Kidney tubule cell (primary cell): ENCODE data around the gene SCAND1.
A peak's percentile ranks its signal among the peaks of the same experiment; 100 is the strongest.
"Not testable (repeated sequence)": the region's sequence is repeated elsewhere in the genome, so short reads cannot be mapped to it uniquely, and the experiment has no call there.

Experiments used
- DNase-seq: peaks from one replicate; pipeline ENCODE4 v3.0.0-alpha.2; 2018; ENCODE audit warnings: low spot score

SCAND1 gene

DNA sequence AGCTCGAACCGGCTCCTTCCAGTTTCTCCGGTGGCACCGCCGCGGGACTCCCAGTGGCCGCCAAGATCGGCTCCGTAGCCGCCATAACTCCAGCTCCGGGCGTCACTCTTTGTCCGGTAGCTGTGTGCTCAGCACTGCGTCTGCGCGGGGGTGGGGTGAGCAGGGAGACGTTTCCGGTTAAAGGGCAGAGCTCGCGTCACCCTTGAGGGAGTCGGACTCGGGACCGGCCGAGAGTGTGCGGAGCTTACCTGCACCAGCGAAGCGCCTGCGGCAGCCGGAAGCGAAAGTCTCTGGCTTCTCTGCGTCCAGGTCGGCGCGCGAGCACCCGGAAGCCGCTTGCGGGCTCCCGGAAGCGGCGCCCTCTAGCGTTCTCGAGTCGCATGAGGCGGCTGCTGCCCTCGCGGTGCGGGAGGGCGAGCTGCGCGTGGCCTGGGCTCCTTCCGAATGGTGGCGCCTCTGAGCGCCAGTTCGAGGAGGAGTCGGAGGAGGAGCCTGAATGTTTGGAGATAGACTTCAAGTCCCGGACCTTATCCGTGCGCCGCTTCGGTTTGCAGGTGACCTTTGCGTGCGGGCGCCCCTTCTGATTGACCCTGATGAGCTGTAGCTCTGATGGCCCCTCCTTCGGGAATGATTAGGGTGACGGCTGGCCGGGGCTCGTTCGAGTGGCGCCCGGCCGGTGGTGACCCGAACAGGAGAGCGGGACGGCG lies at the start of gene SCAND1:
SCAND1 (minus strand) TSS at position 303 of the 707 bp plus-strand sequence; CDS start at position 85, 218 bp downstream.
- DNase-seq, result peak; percentile 99

DNA sequence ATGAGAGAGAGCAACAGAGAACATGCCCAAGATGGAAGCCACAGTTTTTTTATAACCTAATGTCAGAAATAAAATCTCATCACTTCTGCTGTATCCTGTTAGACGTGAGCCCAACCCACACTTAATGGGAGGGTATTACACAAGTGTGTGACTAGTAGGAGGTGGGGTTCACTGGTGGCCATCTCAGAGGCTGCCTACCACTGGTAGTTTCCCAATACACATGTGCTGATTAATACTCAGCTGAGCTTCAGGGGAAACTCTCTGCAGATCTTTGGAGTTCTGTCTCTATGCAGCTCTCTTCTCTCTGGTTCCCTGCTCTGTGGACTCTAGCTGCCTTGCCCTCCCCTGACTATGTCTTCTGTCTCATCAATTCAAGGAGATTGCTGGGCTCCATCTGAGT lies 49.7 kb upstream of the SCAND1 start:
- DNase-seq, result no peak

DNA sequence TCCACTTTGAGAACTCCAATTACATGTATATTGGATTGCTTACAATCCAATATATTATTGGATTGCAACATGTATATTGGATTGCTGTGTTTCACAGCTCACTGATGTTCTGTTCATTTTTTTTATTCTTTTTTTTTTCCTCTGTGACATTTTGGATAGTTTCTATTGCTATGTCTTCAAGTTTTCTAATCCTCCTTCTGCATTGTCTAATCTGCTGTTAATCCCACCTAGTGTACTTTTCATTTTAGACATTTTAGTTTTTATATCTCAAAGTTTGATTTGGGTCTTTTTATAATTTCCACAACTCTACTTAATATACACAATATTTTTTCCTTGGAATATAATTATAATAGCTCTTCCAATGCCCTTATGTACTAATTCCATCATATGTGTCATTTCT lies 48.6 kb upstream of the SCAND1 start:
- no peak for DNase-seq

DNA sequence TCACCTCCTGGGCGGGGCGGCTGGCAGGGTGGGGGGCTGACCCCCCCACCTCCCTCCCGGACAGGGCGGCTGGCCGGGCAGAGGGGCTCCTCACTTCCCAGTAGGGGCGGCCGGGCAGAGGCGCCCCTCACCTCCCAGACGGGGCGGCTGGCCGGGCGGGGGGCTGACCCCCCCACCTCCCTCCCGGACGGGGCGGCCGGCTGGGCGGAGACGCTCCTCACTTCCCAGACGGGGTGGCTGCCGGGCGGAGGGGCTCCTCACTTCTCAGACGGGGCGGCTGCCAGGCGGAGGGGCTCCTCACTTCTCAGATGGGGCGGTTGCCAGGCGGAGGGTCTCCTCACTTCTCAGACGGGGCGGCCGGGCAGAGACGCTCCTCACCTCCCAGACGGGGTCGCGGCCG lies 47.0 kb upstream of the SCAND1 start:
- DNase-seq, result not testable (repeated sequence)

DNA sequence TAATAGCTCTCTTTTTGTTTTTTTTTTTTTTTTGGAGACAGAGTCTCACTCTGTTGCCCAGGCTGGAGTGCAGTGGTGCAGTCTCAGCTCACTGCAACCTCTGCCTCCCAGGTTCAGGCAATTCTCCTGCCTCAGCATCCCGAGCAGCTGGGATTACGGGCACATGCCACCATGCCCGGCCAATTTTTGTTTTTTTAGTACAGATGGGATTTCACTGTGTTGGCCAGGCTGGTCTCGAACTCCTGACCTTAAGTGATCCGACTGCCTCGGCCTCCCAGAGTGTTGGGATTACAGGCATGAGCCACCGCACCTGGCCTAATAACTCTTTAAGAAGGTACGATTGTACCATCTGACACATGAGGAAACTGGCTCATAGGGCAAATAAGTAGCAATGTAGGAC lies 42.2 kb upstream of the SCAND1 start:
- DNase-seq, result not testable (repeated sequence)

DNA sequence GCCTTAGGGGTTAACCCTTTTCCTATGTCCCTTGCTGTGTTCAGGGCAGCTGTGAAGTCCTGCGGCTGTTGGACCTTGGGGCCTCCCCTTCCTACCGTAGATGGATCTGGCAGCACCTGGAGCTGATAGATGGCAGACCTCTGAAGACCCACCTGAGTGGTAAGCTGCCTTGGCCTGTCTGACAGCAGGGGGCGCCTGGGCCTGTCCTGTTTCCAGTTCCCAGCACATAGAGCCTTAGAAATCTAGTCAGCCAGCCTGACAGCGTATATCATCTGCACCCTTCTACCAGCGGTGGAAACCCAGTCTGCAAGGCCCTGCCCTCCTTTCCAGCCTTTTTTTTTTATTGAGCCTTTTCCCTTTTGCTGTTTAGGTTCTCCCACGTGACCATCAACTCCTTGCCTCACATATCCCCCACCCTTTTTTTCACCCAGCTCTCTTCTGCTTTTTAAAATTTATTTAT lies 40.7 kb upstream of the SCAND1 start:
- DNase-seq, result peak; percentile 85

DNA sequence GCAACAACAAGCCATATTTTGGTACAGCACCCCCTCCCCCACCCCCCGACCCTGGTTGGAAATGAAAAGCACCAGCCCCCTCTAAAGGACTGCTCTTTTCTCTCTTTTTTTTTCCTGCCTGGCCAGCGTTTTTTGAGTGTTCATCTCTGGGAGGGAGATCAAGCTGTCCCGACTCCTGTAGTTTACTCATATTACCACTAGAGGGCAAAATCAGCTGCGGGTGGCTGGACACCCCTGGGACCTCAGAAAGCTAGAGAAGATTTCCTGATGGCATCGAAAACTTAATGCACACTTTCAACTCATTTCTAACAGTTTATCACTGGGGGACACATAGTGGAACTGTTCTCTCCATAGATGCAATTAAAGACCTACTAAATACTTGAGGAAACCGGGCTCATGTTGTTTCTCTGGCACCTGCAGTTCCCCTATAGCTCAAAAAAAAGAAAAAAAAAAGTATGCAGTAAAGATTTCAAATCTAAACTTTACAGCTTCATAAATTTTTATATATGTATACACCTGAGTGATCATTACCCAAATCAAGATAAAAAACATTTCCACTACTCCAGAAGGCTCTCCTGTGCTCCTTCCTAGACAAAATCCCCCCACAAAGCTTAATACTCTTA lies 38.5 kb upstream of the SCAND1 start:
- DNase-seq, result peak; percentile 70

DNA sequence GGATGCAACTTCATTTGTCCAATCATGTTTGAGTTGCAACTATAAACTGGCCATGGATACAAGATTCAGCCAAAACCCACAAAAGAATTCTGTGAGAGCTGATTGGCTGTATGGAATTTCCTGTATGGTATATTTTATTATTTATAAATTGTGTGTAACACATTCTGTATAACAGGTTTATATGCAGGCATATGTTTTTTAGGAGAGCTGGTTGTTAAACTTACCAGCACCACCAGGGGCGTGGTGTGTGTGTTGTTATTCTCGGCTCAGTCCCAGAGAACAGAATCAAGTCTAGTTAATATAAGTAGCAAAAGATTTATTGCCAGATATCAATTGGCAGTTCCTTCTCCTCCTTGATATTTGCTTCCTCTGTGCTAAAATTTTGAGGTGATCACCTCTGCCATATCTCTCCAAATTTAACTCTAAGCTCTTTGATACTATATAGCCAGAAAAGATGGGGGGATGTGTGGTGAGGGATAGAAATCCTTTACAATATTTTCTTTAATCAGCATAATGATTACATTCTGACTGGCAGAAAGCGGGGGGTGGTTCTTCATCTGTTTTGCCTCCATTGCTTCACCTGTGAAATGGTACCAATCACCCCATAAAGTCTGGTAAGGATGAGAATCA lies 37.0 kb upstream of the SCAND1 start:
- DNase-seq, result peak; percentile 31

DNA sequence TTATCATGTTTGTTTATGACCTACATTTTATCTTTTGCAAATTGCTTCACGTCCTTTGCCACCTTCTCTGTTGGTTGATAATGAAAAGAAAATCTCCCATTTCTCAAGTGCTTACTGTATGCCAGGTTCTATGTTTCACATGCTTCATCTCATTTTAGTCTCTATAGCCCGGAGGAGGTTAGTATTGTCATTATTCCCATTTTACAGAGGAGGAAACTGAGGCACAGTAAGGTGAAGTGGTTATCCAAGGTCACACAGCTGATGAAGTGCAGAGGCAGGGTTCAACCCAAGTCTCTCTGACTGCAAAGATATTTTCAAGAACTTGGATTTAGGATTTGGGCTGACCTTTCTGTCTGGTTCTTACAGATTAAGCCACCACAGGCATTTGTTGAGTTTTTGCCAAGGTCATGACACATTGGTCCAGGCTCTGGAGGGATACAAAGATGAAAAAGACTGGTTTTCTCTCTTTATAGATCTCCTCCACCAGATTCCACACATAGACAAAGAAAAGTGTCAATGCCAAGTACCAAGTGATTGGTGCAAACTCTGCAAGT lies 34.7 kb upstream of the SCAND1 start:
- no peak for DNase-seq

DNA sequence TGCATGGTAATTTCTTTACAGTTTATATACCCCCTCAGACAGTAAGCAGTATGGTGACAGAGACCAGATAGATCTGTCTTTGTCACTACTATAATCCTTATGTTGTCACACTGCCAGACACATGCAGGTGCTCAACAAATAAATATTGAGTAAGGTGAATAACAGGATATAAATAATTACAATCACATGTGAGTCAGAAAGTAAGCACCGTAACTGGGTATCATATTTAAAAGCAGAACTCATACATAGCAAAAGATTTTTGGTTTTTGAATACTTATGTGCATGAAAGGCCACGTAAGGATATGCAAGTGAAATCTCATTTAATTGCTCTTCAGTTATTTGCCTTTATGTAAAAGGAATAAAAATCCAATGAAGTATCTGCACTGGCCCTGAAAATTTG lies 31.5 kb upstream of the SCAND1 start:
- no peak for DNase-seq

DNA sequence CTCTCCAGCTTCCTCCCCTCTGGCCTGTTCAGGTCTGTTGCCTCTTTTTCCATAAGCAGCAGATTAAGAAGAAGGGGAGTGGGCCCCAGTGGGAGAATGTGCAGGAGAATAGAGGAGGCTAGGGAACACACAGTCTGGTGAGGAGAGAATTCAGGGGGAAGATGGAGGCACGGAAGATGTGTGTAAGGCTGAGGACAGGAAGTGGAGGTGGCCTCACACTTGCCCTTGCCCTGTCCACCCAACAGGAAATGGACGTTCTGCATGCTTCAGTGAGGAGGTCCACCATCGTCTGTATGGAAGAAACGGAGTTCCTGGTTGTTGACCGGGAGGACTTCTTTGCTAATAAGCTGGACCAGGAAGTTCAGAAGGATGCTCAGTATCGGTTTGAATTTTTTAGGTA lies 30.1 kb upstream of the SCAND1 start:
- DNase-seq, result no peak

DNA sequence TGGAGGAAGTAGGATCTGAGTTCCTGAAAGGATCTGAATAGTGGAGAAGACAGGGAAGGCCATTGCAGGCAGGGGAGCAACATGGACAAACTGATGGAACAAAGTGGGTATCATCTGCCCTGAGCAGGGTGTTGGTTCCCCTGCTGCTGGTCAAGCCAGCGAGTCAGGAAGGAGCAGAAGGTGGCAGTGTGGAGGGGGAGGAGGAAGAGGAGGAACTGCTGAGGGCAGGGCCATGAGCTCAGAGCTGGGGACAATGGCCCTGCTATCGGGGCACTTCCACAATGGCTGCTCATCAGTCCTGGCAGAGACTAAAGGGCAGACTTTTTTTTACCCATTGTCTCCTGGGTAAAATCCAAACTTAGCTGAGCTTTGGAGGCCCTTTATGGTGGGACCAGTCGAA lies 27.7 kb upstream of the SCAND1 start:
- DNase-seq, result no peak

DNA sequence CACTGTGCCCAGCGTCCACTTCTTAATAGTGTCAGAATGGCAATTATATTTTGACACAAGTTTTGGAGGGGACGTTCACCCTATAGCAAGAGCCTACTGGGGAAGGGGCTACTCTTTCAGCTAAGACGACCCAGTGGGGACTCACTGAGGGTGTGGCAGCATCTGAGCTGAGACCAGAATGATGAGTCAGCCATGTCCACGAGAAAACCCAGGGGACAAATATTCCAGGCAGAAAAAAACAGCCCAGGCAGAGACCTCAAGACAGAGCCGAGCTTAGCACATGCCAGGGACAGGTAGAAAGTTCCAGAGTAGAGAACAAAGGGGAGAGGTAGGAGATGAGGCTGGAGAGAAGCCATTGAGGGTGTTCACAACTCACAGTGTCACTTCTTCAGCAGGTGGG lies 25.2 kb upstream of the SCAND1 start:
- DNase-seq, result no peak

DNA sequence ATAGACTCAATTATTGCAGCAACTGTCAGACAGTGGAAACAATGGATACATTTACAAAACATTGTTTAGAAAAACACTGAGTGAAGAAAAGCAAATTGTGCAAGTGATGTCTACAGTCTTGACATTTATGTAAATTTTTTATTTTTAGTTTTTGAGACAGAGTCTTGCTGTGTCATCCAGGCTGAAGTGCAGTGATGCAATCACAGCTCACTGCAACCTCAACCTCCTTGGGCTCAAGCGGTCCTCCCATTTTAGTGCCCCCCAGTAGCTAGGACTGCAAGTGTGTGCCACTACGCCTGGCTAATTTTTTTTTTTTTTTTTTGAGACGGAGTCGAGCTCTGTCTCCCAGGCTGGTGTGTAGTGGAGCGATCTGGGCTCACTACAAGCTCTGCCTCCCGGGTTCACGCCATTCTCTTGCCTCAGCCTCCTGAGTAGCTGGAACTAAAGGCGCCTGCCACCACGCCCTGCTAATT lies 23.8 kb upstream of the SCAND1 start:
- DNase-seq, result no peak

DNA sequence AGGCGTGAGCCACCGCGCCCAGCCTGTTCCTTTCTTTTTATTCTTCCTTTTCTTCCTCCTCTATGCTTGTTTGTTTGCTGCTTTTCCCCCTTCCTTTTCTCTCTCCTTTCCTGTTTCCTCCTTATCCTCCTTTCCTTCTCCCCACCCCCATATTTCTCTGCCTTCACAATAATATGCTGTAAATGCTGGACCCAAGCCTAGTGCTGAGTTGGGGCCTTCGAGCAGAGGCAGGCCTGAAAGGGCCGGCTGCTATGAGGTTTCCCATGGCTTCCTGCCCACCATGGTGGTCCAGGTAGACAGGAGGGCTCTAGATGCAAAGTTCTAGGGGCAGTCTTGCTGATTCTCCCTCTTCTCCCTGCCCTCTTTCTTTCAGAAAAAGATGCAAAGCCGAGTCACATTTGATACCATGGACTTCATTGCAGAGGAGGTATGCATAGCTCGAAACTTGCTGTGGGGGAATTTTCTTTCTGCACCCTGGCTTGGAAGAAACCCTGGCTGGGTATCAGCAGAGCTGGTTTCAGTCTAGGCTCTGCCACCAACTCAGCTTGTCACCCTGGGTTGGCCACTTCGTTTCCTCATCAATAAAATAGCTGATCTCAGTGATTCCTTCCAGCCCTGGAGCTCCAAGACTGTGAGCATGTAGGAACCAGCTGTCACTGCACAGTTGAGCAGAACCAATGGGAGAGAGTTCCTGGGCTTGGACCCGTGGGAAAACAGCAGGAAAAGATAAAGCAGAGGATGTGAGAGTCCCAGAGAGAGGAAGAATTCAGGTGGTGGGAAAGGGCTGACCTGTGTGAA lies 21.5 kb upstream of the SCAND1 start:
- DNase-seq, result no peak

DNA sequence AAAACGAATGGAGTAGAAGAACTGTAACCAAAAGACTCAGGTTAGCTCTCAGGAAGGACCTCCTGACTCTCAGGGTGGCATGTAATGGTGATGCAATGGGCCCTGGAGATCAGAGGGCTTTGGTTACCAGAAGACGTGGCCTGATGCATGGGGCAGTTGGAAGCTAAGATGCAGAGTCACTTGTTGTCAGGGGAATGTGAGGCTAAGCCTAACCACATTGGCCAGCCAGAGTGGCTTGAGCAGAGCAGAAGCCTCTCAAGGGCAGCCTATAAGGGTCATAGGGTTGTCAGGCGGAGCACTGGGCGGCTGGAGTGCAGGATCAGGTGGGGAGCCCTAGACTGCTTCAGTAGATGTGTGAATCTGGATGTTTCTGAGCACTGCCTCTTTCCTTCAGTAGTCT lies 20.0 kb upstream of the SCAND1 start:
- no peak for DNase-seq

DNA sequence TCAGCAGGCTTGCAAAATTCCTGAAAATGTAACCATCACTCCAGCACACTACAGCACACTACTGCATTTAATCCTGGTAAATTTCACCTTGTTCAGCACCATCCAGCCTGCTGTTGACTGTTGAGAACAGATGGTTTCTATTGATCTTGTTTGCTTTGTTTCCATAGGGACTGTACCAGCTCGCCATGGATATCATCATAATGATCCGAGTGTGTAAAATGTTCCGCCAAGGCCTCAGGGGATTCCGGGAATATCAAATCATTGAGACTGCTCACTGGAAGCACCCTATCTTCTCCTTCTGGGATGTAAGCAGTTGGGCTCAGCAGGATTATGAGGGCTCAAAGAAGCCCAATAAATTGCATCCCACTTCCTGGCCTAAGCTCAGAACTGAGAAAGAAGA lies 18.2 kb upstream of the SCAND1 start:
- no peak for DNase-seq

DNA sequence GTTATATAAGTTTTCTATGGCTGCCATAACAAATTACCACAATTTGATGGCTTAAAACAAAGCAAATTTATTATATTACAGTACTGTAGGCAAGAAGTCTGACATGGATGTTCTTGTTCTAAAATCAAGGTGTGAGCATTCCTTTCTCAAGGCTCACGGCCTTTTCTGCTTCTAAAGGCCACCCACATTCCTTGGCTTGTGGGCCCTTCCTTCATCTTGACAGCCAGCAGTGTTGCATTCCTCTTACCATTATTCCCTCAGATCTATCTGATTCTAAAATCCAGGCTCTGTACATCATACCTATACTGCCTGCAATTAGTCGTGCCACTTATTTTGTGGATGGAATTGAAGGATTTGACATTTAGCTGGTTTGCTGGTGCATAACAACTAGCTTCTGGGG lies 17.7 kb upstream of the SCAND1 start:
- no peak for DNase-seq

DNA sequence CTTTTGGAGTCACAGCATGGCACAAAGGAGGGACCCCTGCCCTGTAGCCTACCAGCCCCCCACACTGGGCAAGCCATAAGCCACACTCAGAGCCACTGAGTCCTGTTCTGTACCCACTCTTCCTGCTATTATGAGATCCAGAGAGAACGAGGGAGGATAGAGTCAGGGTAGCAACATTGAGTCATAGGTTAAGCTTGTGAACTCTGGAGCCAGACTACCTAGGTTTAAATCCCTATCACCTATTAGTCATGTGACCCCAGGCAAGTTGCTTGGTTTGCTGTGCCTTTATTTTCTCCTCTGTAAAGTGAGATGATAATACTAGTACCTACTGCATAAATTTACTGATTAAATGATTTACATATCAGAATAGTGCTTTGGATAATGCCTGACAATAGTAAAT lies 14.6 kb upstream of the SCAND1 start:
- peak; percentile 60 for DNase-seq

DNA sequence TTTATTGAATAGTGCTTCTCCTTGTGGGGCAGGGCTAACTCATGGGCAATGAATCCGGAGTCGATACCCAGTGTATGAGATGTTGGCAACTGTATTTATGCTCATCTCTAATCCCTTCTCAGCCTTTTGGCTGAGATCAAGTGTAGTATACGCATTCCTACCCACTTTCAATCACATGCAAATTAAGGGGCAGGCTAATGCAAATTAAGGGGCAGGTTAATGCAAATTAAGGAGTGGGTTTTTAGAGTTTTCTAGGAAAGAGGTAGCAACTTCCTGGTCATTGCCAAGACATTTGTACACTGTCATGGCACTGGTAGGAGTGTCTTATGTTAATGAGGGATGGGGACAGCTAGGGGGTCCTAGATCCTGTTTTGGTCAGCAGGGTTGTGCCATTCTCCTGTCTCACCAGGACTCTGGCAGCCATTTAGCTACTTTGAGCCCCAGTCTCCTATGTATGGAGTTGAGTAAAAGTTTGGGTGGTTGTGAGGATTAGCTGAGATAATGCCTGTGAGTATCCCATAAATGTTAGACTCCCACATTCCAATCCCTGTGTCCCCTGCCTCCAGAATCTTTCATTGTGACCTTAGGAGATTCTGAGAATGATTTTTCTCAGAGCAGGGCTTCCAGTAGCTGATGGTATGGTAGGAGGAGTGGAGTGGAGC lies 13.8 kb upstream of the SCAND1 start, which contains the start of gene CNBD2:
CNBD2 (plus strand) TSS at position 612 of the 662 bp plus-strand sequence. CDS start 173 bp downstream, outside the sequence.
- DNase-seq, result no peak

DNA sequence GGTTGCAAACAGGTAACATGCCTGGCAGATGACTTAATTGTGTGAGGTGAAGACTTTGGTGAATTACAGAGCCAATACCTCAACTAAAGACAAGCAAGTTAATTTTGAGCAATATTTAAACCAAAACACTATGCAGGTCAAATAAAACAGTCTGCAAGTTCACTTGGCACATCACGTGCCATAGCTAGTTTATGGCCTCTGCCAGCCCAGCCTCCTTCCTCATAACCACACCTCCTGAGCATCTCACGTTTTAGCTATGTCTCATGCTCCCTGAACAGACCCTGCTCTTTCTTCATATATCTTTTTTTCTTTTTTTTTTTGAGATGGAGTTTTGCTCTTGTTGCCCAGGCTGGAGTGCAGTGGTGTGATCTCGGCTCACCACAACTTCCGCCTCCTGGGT lies 9.6 kb upstream of the SCAND1 start:
- DNase-seq, result no peak
